Colonic mucosa (tissue), 4 donors: ENCODE measurements around the gene CFAP251. TPM values are rescaled to one million over a fixed set of nuclear protein-coding genes. Genes with fewer than 3 reads are reported as not detected.
"Not testable (repeated sequence)": the region's sequence is repeated elsewhere in the genome, so short reads cannot be mapped to it uniquely, and the experiment has no call there.

Experiments used
- DNase-seq: peaks from one replicate; pipeline ENCODE4 v3.0.0-alpha.2; 2020
- H3K27ac ChIP-seq: fragments of 200-600 bp; one replicate; pipeline ENCODE4 v1.8.0; 2021
- H3K27me3 ChIP-seq: fragments of 200-600 bp; one replicate; pipeline ENCODE4 v1.8.0; 2021
- H3K36me3 ChIP-seq: fragments of 200-600 bp; one replicate; pipeline ENCODE4 v1.8.0; 2021
- H3K4me1 ChIP-seq: fragments of 200-600 bp; one replicate; pipeline ENCODE4 v1.8.0; 2021; ENCODE audit warnings: mild to moderate bottlenecking
- H3K4me3 ChIP-seq: fragments of 200-600 bp; one replicate; pipeline ENCODE4 v1.8.0; 2021
- H3K9ac ChIP-seq, 2 donors: one replicate each; pipeline ENCODE4 v1.7.0; 2013; ENCODE audit warnings: control low read depth in 2 of 2, low read depth in 2 of 2, low read length in 2 of 2
- H3K9me3 ChIP-seq: fragments of 200-600 bp; one replicate; pipeline ENCODE4 v1.8.0; 2021
- intact Hi-C: fragments of 100-400 bp; cut with DNase I; formaldehyde crosslinking; loops from one replicate; pipeline ENCODE4 v1.14.1; 2022
- total RNA-seq, 2 donors: library from RNA; stranded (reverse); fragmentation: NEBNext Ultra II Directional in 1 of 2; extraction: Animal tissue kit (Norgen Biotek cat#: 25700) in 1 of 2; gene quantifications; one replicate each; pipeline ENCODE4 v1.2.1, GENCODE V29; 2021
- TF ChIP-seq, protein P1 (sequence below): fragments of 200-600 bp; IDR thresholded peaks from one replicate; pipeline ENCODE4 v1.8.0; 2022; ENCODE audit warnings: antibody characterized with exemption, mild to moderate bottlenecking
- donor health status: healthy.
- donor health status: DM: no; HTN: no; CAD: no.
- donor health status: DM: no; HTN: no; CAD: no.

Gene CFAP251
- total RNA-seq, 2 donors from 2014 or later, result 0.64 to 0.93 TPM

DNA sequence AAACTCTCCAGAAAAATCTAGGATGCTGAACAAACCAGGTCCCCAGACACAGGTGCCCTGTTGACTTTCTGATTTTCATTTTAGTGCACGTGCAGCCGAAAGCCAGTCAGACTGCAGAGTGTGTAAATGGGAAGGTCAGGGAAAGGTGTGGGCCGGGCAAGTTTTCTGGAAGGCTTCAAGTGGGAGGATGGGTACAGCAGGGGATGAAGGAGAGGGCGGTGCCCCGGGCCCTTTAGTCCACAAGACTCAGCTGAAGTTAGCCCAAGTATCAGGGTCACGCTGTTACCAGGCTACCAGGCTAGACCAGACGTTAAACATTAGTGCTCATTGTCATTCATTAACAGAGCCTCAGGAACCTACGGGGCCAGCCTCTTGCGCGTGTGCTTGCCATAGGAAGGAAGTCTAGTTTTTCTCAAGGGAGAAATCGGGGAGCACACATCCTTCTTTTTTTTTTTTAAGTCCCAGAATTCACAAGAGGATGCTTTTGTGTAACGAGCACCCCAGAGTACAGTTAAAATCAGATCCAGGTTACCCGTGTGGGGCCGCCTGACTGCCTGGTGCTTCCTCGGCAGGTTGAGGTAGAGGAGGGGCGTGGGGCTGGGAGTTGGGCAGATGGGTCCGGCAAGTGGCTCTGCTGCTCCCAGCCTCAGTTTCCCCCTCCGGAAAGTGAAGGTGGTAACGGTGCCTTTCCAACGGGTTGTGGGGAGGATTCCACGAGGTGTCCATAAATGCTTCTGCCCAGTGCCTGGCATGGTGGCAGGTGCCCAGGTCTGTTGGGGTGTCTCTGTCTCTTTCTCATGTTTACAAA, 122.4 kb downstream of the CFAP251 start:
- intact Hi-C loops, result no loop called here
- Histone ChIP-seq H3K36me3 (no peaks in the 10 kb centered on the region), H3K27me3 (no peaks in the 10 kb centered on the region), H3K4me1 (peaks cover 4% of the 10 kb centered on the region), H3K27ac (peak overlapping the region; percentile 47), H3K4me3 (no peak overlapping the region), H3K9ac (peak overlapping the region in 1 of 2 donors; percentile 38), H3K9me3 (no peaks in the 10 kb centered on the region)
- TF ChIP-seq, protein P1, sequence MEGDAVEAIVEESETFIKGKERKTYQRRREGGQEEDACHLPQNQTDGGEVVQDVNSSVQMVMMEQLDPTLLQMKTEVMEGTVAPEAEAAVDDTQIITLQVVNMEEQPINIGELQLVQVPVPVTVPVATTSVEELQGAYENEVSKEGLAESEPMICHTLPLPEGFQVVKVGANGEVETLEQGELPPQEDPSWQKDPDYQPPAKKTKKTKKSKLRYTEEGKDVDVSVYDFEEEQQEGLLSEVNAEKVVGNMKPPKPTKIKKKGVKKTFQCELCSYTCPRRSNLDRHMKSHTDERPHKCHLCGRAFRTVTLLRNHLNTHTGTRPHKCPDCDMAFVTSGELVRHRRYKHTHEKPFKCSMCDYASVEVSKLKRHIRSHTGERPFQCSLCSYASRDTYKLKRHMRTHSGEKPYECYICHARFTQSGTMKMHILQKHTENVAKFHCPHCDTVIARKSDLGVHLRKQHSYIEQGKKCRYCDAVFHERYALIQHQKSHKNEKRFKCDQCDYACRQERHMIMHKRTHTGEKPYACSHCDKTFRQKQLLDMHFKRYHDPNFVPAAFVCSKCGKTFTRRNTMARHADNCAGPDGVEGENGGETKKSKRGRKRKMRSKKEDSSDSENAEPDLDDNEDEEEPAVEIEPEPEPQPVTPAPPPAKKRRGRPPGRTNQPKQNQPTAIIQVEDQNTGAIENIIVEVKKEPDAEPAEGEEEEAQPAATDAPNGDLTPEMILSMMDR, result no peak
- DNase-seq, result peak; percentile 86

DNA sequence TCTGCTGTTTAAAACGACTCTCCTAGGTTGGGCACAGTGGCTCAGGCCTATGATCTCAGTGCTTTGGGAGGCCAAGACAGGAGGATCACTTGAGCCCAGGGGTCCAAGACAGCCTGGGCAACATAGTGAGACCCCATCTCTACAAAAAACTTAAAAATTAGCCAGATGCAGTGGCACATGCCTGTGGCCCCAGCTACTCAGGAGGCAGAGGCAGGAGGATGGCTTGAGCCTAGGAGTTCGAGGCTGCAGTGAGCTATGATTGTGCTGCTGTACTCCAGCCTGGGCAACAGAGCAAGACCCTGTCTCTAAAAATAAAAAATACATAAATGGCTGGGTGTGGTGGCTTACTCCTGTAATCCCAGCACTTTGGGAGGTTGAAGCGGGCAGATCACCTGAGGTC, 123.1 kb downstream of the CFAP251 start:
- H3K27me3 ChIP-seq, intact Hi-C loops, H3K4me1 ChIP-seq, H3K36me3 ChIP-seq, H3K4me3 ChIP-seq, H3K9me3 ChIP-seq, DNase-seq, H3K9ac ChIP-seq: not testable (repeated sequence)
- peak overlapping the region; percentile 47 for H3K27ac ChIP-seq

DNA sequence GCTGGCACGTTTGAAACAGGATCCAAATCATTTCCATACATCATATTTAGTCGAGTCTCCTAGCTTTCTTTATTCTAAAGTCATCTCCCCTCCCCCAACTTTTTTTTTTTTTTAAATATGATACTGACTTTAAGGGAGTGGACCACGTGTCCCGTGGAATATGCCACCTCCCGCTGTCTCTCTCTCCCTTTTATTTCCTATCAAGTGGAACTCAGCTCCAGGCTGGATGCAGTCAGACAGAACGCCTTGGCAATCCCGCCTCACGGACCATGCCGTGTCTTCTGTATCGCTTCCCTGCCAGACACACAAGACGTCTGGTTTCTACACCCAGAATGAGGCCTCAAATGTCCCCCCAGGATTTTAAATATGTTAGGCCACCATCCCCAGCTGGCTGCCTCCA, 124.5 kb downstream of the CFAP251 start:
- H3K9ac ChIP-seq, result no peak overlapping the region
- DNase-seq, result no peak
- H3K27ac ChIP-seq, result no peak overlapping the region
- peaks cover 4% of the 10 kb centered on the region for H3K4me1 ChIP-seq
- H3K36me3 ChIP-seq, result no peaks in the 10 kb centered on the region
- TF ChIP-seq, protein P1, result no peak
- intact Hi-C loops, result no loop called here
- H3K4me3 ChIP-seq, result no peak overlapping the region
- no peaks in the 10 kb centered on the region for H3K9me3 ChIP-seq
- H3K27me3 ChIP-seq, result no peaks in the 10 kb centered on the region

DNA sequence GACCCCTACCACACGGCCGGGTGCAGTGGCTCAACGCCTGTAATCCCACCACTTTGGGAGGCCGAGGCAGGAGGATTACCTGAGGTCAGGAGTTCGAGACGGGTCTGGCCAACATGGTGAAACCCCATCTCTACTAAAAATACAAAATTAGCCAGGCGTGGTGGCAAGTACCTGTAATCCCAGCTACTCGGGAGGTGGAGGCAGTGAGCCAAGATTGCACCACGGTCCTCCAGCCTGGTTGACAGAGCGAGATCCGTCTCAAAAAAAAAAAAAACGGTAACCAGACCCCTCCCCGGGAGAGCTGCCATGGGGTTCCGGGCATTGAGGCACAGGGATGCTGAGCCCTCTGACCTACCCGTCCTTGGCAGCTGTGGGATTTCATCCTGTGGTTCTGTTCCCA, 125.1 kb downstream of the CFAP251 start:
- Histone ChIP-seq H3K4me1 (peaks cover 4% of the 10 kb centered on the region), H3K27me3 (no peaks in the 10 kb centered on the region), H3K9me3 (no peaks in the 10 kb centered on the region), H3K9ac (no peak overlapping the region), H3K4me3 (no peak overlapping the region), H3K27ac (no peak overlapping the region), H3K36me3 (no peaks in the 10 kb centered on the region)
- DNase-seq, result no peak
- TF ChIP-seq, protein P1, result no peak
- intact Hi-C loops, result no loop called here

DNA sequence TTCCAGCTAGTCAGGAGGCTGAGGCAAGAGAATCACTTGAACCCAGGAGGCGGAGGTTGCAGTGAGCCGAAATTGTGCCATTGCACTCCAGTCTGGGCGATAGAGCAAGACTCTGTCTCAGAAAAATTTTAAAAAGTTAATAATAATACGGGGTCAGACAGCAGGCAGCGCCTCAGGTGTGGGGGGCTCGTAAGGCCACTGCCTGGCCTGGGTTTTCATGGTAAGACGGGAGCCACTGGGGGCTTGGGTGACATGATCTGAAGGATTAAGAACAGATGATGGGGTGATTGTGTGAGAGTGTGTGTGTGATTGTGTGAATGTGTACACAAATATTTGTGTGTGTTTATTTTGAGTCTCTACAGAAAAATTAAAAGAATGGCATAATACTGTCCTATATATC, 126.9 kb downstream of the CFAP251 start:
- H3K4me3 ChIP-seq, result no peak overlapping the region
- no peak for DNase-seq
- no peak overlapping the region for H3K9ac ChIP-seq
- H3K4me1 ChIP-seq, result peaks cover 4% of the 10 kb centered on the region
- H3K27ac ChIP-seq, result no peak overlapping the region
- no peaks in the 10 kb centered on the region for H3K36me3 ChIP-seq
- H3K9me3 ChIP-seq, result no peaks in the 10 kb centered on the region
- no peaks in the 10 kb centered on the region for H3K27me3 ChIP-seq
- intact Hi-C loops, result no loop called here
- TF ChIP-seq, protein P1, result no peak

DNA sequence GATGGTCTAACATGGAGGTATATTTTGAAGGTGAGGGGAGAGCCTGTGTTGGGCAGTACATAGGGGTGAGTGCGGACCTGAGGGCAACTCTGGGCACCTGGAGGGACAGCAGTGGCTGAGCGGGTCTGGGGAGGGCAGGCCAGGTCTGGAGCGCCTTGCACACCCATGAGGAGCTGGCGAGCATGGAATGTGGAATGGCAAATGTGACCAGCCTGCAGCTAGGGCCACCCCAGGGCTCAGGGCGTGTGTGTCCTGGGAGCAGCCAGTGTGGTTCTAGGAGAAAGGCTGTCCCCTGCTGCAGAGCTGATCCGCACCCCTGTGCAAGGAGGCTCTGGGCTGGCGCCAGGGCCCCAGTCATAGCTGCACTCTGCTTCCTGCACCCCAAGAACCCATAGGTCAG, 127.8 kb downstream of the CFAP251 start:
- Histone ChIP-seq H3K27me3 (no peaks in the 10 kb centered on the region), H3K36me3 (no peaks in the 10 kb centered on the region), H3K9me3 (no peaks in the 10 kb centered on the region), H3K9ac (no peak overlapping the region), H3K4me3 (no peak overlapping the region), H3K4me1 (peaks cover under 1% of the 10 kb centered on the region), H3K27ac (no peak overlapping the region)
- TF ChIP-seq, protein P1, result no peak
- no peak for DNase-seq
- intact Hi-C loops, result no loop called here
